HG03045 (cell line): Measurements from ENCODE around the gene SERPINA5.
"Not testable (repeated sequence)": the region's sequence is repeated elsewhere in the genome, so short reads cannot be mapped to it uniquely, and the experiment has no call there.

Experiments used
- ATAC-seq: cut with Tn5 transposase; IDR thresholded peaks from one replicate; pipeline ENCODE4 v1.9.1; 2021; ENCODE audit warnings: mild to moderate bottlenecking, moderate library complexity; ENCODE audit not compliant: unreplicated experiment

SERPINA5 gene

DNA sequence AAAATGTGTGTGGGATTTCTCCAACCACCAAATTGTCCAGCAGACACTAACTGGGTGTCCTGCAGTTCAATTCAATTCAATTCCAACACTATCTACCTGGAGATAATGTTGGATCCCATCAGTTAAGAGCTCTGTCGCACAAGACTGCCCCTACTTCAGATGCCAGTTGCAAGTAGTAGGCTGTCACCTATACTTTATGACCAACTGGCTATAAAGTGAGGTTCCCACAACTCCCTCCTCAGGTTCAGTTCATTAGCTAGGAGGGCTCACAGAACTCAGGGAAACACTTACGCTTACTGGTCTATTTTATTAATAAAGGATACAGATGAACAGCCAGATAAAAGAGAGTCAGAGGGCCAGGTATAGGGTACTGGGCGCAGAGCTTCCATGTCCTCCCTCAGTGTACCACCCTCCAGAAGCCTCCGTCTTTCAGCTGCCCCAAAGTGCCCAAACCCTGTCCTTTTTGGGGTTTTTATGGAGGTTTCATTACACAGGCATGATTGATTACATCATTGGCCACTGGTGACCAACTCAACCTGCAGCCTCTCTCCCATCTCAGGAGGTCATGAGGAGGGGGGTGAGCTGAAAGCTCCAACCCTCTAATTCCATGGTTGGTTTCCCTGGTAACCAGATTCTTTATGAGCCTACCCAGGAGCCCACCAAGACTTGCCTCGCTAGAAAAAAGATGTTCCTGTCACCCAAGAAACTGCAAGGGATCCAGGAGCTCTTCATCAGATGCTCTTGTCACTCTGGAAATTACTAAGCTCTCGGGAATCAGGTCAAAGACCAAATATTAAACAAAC lies 7.5 kb upstream of the SERPINA5 start:
- ATAC-seq: no peak

- ATAC-seq: no peak
Observed at GRCh38 chr14:94574336-94574735, 6.9 kb upstream of the SERPINA5 start.

DNA sequence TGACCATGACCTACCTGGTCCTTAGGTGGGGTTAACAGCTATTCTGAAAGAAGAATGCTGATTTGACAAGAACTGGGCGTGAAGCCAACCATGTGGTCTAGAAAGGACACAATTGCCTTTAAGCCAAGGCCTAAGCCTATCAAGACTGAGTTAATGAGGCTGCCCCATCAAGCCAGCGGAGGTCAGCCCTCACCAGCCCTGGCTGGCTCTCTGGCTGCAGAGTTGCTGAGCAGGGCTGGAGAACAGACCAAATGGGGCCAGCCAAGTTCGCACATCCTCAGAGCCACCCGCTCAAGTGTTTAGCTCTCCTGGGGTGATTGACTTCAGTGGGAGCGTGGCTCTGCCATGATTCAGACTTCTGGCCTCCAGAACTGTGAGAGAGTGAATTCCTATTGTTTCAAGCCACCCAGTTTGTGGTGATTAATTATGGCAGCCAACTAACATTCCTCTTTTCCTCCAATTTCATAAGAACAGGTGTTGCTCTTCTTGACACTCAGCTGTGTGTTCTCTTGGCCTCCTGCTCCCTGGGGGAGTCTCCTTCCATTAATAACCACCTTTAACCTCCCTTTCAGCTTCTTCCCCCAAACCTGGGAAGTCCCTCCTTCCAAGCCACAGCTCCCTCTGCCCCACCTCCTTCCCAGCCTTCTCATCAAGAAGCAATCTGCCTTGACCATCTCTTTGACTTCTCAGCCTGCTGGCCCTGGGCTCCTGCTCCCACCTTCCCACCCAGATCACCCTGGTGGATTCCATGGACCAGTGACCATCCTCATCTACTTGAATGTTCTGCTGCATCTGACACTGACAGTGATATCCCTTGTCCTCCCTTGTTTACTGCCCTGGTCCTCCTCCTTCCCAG lies 5.3 kb upstream of the SERPINA5 start:
- ATAC-seq: no peak

- ATAC-seq: not testable (repeated sequence)
Observed at GRCh38 chr14:94577472-94577871, 3.8 kb upstream of the SERPINA5 start.

DNA sequence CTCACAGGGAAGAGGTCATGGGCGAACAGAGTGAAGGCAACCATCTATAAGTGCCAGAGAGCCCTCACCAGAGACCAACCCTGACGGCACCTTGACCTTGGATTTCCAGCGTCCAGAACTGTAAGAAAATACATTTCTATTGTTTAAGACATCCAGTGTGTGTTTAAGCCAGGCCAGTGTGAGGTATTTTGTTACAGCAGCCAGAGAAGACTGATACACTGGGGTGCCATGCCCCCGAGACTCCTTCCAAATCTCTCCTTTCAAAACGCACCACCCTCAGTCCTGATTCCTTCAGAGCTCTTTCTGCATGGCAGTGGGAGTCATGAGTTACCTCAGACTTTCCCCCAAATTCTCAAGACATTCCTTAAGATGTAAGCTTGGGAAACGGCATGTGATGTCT lies 2.5 kb upstream of the SERPINA5 start:
- ATAC-seq: no peak

DNA sequence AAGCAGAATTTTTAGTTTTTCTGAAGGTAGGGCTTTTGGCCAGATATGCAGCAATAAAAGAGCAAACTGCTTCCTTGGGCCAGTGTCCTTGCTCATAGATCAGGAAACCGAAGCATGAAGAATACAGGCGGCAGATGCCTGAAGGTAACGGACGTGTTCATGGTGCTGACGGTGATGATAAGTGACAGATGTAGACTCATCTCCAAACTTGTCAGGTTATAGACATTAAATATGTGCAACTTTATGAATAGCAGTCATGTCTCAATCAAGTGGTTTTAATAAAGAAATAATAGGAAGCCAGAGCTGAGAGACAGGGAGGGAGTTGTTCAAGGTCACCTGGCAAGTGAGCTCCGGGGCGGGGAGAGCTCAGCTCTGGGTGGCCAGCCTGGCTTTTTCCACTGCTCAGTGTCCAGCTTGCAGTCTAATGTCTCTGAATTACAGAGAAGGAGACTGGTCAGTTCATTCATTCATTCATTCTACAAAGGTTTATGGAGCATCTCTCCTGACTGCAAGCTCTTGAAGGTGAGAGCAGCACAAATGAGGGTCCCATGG lies 1.0 kb downstream of the SERPINA5 start:
- no peak for ATAC-seq

DNA sequence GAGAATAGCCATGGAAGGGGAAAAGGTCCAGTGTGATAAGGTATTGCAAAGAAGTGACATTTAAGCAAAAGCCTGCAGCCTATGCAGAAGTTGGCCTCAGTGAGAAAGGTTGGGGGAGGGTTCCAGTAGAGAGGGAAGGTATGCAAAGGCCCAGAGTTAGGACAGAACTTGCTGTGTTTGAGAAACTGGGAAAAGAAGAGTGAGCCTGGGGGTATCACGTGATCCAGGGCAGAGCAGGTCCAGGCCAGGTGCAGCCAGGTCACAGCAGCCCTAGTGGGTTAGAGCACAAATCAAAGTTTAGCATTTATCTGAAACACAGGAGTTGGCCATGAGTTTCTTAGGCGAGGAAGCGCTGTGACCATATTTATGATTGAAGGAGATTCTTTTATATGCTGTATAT lies 1.6 kb downstream of the SERPINA5 start:
- ATAC-seq: no peak

DNA sequence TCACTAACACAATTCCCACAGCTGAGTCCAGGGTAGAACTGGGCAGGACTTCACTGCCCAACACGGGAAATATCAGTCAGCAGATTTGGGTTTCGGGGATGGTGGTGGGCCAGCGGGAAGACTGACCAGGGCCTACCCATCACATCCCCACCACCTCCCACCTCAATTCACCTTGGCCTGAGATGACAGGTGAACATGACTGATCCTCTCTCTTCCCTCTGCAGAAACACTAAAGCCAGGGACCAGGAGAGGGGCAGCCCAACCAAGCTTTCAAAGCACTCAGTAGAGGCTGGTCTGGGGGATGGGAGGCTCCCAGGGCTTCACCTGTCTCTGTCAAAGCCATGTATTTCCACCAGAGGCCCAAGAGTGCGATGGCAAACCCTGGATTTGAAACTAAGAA lies 2.3 kb downstream of the SERPINA5 start:
- no peak for ATAC-seq

DNA sequence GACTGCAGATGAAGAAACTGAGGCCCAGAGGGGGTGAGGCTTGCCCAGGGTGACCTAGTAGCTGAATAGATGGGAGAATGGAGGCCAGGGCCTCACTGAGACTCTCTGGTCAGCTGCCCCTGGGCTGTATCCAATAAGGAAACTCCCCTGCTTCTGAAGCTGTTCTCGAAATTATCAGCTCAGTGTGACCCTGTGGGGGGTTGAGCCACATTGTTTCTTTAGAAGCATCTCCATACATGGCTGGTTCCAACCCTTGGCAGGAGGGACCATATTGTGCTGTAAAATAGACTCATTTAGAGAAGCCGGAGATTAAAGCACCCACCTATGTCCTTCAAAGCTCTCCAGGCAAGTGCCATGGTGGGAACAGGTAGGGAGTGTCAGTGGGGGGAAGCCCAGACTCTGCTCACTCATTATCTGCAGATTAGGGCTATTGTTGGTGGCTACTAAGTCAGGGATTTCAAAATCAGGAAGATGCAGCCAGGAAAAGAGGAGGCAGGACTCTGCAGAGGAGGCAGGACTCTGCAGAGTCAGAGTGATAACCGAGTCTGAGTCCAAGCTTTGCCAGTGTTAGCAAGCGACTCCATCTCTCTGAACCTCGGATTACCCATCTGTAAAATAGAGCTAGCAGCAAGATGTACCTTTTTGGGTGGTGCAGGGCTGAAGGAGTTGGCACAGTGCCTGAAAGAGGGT lies 3.5 kb downstream of the SERPINA5 start:
- no peak for ATAC-seq

GRCh38 chr14:94586635-94587034 lies 5.4 kb downstream of the SERPINA5 start:
- no peak for ATAC-seq

DNA sequence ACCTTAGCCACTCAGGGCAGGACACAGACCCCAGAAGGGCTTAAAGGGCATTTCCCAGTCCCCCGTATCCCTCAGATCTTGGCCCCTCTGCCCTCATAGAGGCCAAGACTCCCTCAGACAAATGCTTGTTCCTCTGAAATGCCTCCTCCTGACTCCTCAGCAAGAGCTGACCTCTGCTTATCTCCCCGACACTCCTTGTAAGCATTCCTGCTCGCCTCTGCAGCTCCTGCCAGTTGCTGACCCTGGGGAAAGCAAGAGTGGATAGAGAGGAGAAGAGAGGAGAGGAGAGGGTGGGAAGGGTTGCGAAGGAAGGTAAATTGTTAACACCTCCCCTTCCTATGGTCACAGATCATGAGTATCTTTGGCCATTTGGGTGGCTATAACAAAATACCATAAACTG lies 7.1 kb downstream of the SERPINA5 start:
- no peak for ATAC-seq

GRCh38 chr14:94591073-94591472 lies 9.8 kb downstream of the SERPINA5 start:
- ATAC-seq: no peak

- no peak for ATAC-seq
Observed at GRCh38 chr14:94591871-94592270, 10.6 kb downstream of the SERPINA5 start.

- no peak for ATAC-seq
Observed at GRCh38 chr14:94592457-94592856, 11.2 kb downstream of the SERPINA5 start.

DNA sequence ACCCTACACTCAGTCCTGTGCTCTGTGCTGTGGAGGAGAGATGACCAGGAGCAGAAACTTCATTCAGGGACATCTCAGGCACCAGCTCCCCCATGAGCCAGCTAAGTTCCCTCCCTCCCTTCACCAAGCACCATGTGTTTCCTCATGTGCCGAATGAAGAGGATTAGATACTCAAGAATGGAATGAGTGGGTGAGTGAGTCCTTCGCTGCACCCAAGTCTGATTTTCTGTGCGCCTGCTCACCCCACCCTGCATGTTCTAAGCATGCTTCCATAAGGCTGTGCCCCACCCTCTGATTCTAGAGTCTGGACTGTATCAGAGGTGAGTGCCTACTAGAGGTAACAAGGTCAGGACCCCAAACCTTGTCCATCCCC lies 12.1 kb downstream of the SERPINA5 start:
- ATAC-seq: no peak

DNA sequence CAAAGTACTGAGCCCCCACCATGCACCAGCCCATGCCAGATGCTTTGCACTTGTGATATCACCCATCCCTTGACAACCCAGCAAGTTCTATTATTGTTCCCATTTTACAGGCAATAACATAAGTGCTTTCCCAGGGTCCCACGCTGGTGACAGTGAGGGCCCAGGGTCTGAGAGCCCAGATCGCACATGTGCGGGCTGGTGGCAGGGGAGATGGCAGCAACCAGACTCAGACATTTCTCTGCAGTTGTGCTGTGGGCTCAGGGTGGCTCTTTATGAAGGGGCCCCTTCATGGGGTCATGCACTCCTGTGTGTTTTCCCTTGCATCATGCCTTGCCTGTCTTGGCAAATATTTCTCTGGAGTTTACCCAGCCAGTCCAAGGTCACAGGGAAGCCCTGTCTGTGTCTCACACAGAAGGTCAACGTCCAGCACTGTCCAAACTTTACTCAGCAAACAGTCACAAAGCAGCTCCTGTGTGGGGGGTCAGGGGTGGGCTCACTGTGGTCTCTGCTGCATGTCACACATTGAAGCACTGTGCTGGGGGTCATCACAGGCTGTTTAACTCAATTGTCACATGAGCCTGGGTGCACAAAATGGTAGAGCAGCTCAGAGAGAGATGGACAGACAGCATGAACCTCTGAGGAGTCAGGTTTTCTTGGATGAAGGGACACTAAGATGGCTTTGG lies 12.7 kb downstream of the SERPINA5 start:
- ATAC-seq: no peak

- ATAC-seq: no peak
Observed at GRCh38 chr14:94594441-94594840, 13.2 kb downstream of the SERPINA5 start.

DNA sequence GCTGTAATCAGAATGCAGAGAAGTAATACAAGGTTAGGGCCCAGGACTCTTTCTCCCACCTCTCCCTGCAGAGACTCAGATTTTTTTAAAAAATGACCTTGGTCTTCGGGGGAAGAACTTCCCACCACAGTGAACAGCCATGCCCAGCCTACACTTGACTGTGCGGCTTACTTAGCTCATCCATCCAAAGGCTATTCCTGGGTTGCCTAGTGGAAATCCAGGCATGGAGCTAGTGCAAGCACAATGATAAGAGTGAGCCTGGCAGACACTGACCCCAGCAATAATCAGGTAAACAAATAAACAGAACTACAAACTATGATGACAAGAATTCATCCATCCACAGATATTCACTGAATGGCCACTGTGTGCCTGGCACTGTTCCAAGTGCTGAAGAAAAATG lies 14.7 kb downstream of the SERPINA5 start:
- no peak for ATAC-seq

GRCh38 chr14:94596361-94596760 lies 15.1 kb downstream of the SERPINA5 start:
- no peak for ATAC-seq

GRCh38 chr14:94597788-94598187 lies 16.6 kb downstream of the SERPINA5 start:
- no peak for ATAC-seq

- ATAC-seq: no peak
Observed at GRCh38 chr14:94598506-94598815, 17.2 kb downstream of the SERPINA5 start.
